Fibroblast of the aortic adventitia (primary cell): ENCODE data around the gene CEMIP. TPM values are rescaled to one million over a fixed set of nuclear protein-coding genes. Genes with fewer than 3 reads are reported as not detected.

Source experiments
- DNase-seq: peaks from one replicate; pipeline ENCODE4 v3.0.0-alpha.2; 2010; ENCODE audit warnings: low read depth
- H3K4me3 ChIP-seq: 2 replicates; pipeline ENCODE4 v1.5.1; 2011; ENCODE audit warnings: low read depth, mild to moderate bottlenecking, control low read depth, low read length, moderate library complexity
- total RNA-seq: library from RNA; depleted of rRNA; stranded (reverse); fragments of >200 nt; gene quantifications from 2 replicates; pipeline ENCODE4 v1.2.3, GENCODE V29; 2012; ENCODE audit warnings: low replicate concordance
- TF ChIP-seq, protein P1 (sequence below): IDR thresholded peaks from 2 replicates; pipeline ENCODE4 v1.5.1; 2011; ENCODE audit warnings: mild to moderate bottlenecking, low read length, control low read depth, inconsistent platforms; ENCODE audit not compliant: insufficient read depth

The CEMIP gene
- total RNA-seq, 1 donor = 225 TPM

DNA sequence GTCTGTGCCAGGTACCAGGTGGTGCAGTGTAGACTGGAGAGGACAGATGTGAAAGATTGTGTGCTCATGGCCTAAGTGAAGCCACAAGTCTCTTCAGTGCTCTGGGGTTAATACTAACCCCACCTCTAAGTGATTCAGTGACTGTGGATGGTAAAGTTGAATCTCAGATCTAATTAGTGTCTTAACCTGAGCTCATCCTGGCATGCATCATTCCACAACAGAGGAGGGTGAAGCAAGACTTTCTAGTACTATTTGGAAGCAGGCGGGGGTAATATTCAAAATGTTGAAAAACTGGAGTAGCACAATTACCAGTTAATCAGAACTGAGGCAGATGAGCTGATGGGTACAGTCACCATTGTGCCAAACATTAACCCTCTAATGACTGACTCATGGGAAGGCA lies 213.3 kb downstream of the CEMIP start:
- H3K4me3 ChIP-seq = no peak overlapping the region
- TF ChIP-seq, protein P1, sequence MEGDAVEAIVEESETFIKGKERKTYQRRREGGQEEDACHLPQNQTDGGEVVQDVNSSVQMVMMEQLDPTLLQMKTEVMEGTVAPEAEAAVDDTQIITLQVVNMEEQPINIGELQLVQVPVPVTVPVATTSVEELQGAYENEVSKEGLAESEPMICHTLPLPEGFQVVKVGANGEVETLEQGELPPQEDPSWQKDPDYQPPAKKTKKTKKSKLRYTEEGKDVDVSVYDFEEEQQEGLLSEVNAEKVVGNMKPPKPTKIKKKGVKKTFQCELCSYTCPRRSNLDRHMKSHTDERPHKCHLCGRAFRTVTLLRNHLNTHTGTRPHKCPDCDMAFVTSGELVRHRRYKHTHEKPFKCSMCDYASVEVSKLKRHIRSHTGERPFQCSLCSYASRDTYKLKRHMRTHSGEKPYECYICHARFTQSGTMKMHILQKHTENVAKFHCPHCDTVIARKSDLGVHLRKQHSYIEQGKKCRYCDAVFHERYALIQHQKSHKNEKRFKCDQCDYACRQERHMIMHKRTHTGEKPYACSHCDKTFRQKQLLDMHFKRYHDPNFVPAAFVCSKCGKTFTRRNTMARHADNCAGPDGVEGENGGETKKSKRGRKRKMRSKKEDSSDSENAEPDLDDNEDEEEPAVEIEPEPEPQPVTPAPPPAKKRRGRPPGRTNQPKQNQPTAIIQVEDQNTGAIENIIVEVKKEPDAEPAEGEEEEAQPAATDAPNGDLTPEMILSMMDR = no peak
- no peak for DNase-seq

DNA sequence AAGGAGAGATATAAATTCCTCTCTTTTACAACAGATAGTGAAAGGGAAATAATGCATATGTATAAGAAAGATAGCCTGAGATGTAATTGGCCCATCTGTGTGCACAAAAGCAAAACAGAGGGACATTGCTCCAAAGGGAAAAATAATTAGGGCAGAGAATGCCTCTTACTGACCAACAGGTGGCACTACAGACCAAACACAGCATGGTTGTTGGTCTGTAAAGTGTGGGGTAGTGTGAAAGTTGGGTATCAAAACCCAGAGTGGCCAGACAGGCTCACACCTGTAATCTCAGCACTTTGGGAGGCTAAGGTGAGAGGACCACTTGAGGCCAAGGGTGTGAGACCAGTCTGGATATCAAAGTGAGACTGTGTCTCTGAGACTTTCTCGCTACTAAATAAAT lies 217.1 kb downstream of the CEMIP start:
- DNase-seq = no peak
- H3K4me3 ChIP-seq = no peak overlapping the region
- TF ChIP-seq, protein P1 = peak; percentile 41

DNA sequence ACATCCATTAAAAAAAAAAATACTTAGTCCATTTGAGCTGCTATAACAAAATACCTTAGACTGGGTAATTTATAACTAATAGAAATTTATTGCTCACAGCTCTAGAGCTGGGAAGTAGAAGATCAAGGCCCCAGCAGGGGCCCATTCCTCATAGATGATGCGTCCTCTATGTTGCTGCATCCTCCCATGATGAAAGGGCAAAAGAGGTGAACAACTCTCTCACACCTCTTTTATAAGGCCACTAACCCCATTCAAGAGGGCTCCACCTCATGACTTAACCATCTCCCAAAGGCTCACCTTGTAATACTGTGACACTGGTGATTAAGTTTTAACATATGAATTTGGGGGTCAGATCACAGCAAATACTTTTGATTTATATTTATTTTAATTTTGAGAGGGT lies 218.5 kb downstream of the CEMIP start:
- TF ChIP-seq, protein P1 = no peak
- no peak overlapping the region for H3K4me3 ChIP-seq
- DNase-seq = no peak

- TF ChIP-seq, protein P1 = no peak
- DNase-seq = no peak
- H3K4me3 ChIP-seq = no peak overlapping the region
Measured at GRCh38 chr15:80998251-80998650, 219.1 kb downstream of the CEMIP start.

- TF ChIP-seq, protein P1 = no peak
- no peak for DNase-seq
- peak overlapping the region; percentile 90 for H3K4me3 ChIP-seq
Measured at GRCh38 chr15:80999623-81000036, 220.5 kb downstream of the CEMIP start.

DNA sequence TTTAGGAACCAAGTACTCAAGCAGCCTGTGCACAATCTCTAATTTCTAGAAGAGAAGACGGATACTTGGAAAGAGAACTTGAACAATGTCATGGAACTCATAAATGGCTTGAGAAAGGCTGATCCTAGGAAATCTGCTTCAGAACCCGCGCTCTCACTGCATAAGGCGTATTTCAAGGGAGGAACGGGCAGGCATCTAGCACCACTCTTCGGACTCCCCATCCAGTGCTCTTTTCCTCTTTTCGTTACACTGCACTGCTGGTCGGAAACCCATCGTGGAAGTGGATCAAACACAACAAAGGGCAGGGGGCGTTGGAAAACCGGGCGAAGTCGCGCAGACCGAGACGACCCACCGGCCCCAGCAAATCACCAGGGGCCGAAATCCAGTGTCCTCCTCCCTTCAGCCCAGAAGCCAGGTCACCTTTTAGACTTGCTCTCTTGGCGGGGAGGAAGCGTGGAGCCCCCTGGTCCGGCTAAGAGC lies 221.0 kb downstream of the CEMIP start:
- peak; percentile 36 for DNase-seq
- TF ChIP-seq, protein P1 = no peak
- H3K4me3 ChIP-seq = peak overlapping the region; percentile 90

- peak; percentile 89 for DNase-seq
Measured at GRCh38 chr15:81000624-81001151, 221.5 kb downstream of the CEMIP start, which contains the start of gene TLNRD1. Gene TLNRD1 (plus strand): TSS chr15:81000923. CDS start chr15:81002272, 1,349 bp downstream.

More at GRCh38 chr15:81000624-81001151, 221.5 kb downstream of the CEMIP start, which contains the start of gene TLNRD1:
- TF ChIP-seq, protein P1 = no peak
- peak within 1 kb of the TSS; percentile 90 for H3K4me3 ChIP-seq
